SK-N-SH (cell line): ENCODE data around the gene SCN4B. TPM values are rescaled to one million over a fixed set of nuclear protein-coding genes. Genes with fewer than 3 reads are reported as not detected.
A peak's percentile ranks its signal among the peaks of the same experiment; 100 is the strongest.

Source experiments
- CTCF ChIA-PET: fragments of 300-600, 350-600 bp; formaldehyde crosslinking; extraction: SDS; loops from one replicate; lab custom pipeline; 2021; lab: Yijun Ruan, JAX
- POLR2A ChIA-PET: fragments of 350-600 bp; sonication (Branson Sonifier 250); formaldehyde crosslinking; extraction: SDS; loops from one replicate; lab custom pipeline; 2020; ENCODE audit warnings: antibody characterized with exemption, inconsistent platforms; lab: Yijun Ruan, JAX
- DNase-seq: peaks from one replicate; pipeline ENCODE4 v3.0.0; 2012
- H2AFZ ChIP-seq: fragments of 200-600 bp; sonication (generic); 2 replicates; pipeline ENCODE4 v1.8.1; 2016; ENCODE audit warnings: antibody characterized with exemption, mild to moderate bottlenecking, low read depth
- H3F3A ChIP-seq: fragments of 200-600 bp; sonication (generic); replicated peaks from 2 replicates; pipeline ENCODE3; 2016; ENCODE audit warnings: antibody characterized with exemption, mild to moderate bottlenecking; ENCODE audit not compliant: insufficient read depth
- H3K27ac ChIP-seq, 2 experiments: fragments of 200-500 bp in 1 of 2; fragments of 200-600 bp in 1 of 2; sonication (Bioruptor generic) in 1 of 2; sonication (generic), shearing (Covaris generic) in 1 of 2; 2 replicates each; pipeline versions ENCODE4 v1.5.1 to v1.6.1; 2014 to 2016; ENCODE audit warnings: low read depth in 2 of 2, inconsistent platforms in 1 of 2, low read length in 1 of 2, mild to moderate bottlenecking in 1 of 2, mixed read lengths in 1 of 2
- H3K27me3 ChIP-seq: fragments of 200-600 bp; sonication (generic), shearing (Covaris generic); 2 replicates; pipeline ENCODE4 v1.6.1; 2016; ENCODE audit warnings: mixed run types; ENCODE audit not compliant: insufficient read depth
- H3K36me3 ChIP-seq, 2 experiments: fragments of 200-500 bp in 1 of 2; fragments of 200-600 bp in 1 of 2; sonication (Bioruptor generic) in 1 of 2; sonication (generic) in 1 of 2; replicated peaks in 1 of 2; 2 replicates each; pipeline versions ENCODE3 to v1.5.1; 2014 to 2016; ENCODE audit warnings: low read length in 1 of 2, mild to moderate bottlenecking in 1 of 2; ENCODE audit not compliant: insufficient read depth in 2 of 2, control insufficient read depth in 1 of 2
- H3K4me1 ChIP-seq, 2 experiments: fragments of 200-500 bp in 1 of 2; fragments of 200-600 bp in 1 of 2; sonication (Bioruptor generic) in 1 of 2; sonication (generic), shearing (Covaris generic) in 1 of 2; 2 replicates each; pipeline versions ENCODE4 v1.5.1 to v1.6.1; 2014 to 2016; ENCODE audit warnings: low read depth in 1 of 2, low read length in 1 of 2, mixed run types in 1 of 2; ENCODE audit not compliant: insufficient read depth in 2 of 2, control insufficient read depth in 1 of 2
- H3K4me2 ChIP-seq: fragments of 200-600 bp; sonication (generic), shearing (Covaris generic); 2 replicates; pipeline ENCODE4 v1.6.1; 2017; ENCODE audit warnings: mixed run types
- H3K4me3 ChIP-seq, 2 experiments: fragments of 200-500 bp in 1 of 2; fragments of 200-600 bp in 1 of 2; sonication (Bioruptor generic) in 1 of 2; sonication (generic), shearing (Covaris generic) in 1 of 2; 2 replicates each; pipeline versions ENCODE4 v1.5.1 to v1.8.1; 2014 to 2016; ENCODE audit warnings: low read depth in 2 of 2, inconsistent platforms in 1 of 2, low read length in 1 of 2, mild to moderate bottlenecking in 1 of 2, mixed read lengths in 1 of 2, moderate library complexity in 1 of 2
- H3K79me2 ChIP-seq: fragments of 200-600 bp; sonication (generic); 2 replicates; pipeline ENCODE4 v1.8.1; 2017; ENCODE audit warnings: mild to moderate bottlenecking; ENCODE audit not compliant: insufficient read depth
- H3K9ac ChIP-seq: fragments of 200-600 bp; sonication (generic); 2 replicates; pipeline ENCODE4 v1.6.1; 2017; ENCODE audit warnings: mixed run types
- H3K9me2 ChIP-seq: fragments of 200-600 bp; sonication (generic); 2 replicates; pipeline ENCODE4 v1.6.1; 2017; ENCODE audit warnings: mixed run types
- H3K9me3 ChIP-seq: fragments of 200-600 bp; sonication (generic); 2 replicates; pipeline ENCODE4 v1.6.1; 2017; ENCODE audit warnings: mixed run types, mild to moderate bottlenecking, moderate library complexity
- H4K20me1 ChIP-seq: fragments of 200-600 bp; sonication (generic); 2 replicates; pipeline ENCODE4 v1.6.1; 2017; ENCODE audit warnings: mild to moderate bottlenecking, mixed run types; ENCODE audit not compliant: insufficient read depth
- CHD2 ChIP-seq: fragments of 150-350 bp; IDR thresholded peaks from 2 replicates; pipeline ENCODE4 v1.6.1; 2018; ENCODE audit warnings: low read length; ENCODE audit not compliant: partially characterized antibody
- CTCF ChIP-seq: fragments of 200-600 bp; sonication (generic); IDR thresholded peaks from 2 replicates; pipeline ENCODE4 v1.6.1; 2017; ENCODE audit warnings: antibody characterized with exemption, mild to moderate bottlenecking, moderate library complexity
- EZH2phosphoT487 ChIP-seq: fragments of 200-600 bp; sonication (generic); IDR thresholded peaks from 2 replicates; pipeline ENCODE4 v1.6.1; 2017; ENCODE audit warnings: low read depth, mixed run types, mild to moderate bottlenecking, antibody characterized with exemption, moderate library complexity, borderline replicate concordance
- GATA2 ChIP-seq: sonication (generic); formaldehyde crosslinking; IDR thresholded peaks from 2 replicates; pipeline ENCODE4 v1.5.0; 2020; ENCODE audit warnings: mild to moderate bottlenecking, missing genetic modification reagents
- MEF2A ChIP-seq: IDR thresholded peaks from 2 replicates; pipeline ENCODE4 v1.4.0; 2012; ENCODE audit warnings: low read depth, borderline replicate concordance
- RAD21 ChIP-seq: IDR thresholded peaks from 2 replicates; pipeline ENCODE4 v1.6.1; 2012; ENCODE audit warnings: mild to moderate bottlenecking, low read length
- RCOR1 ChIP-seq: fragments of 150-350 bp; IDR thresholded peaks from 2 replicates; pipeline ENCODE4 v1.6.1; 2017; ENCODE audit warnings: antibody characterized with exemption, low read length
- RFX5 ChIP-seq: IDR thresholded peaks from 2 replicates; pipeline ENCODE4 v1.6.1; 2012; ENCODE audit warnings: mild to moderate bottlenecking, improper control_type of control experiment, low read length
- SIN3A ChIP-seq: IDR thresholded peaks from 2 replicates; pipeline ENCODE4 v1.6.1; 2012; ENCODE audit warnings: low read depth, mild to moderate bottlenecking, low read length, moderate library complexity, borderline replicate concordance
- SMC3 ChIP-seq: IDR thresholded peaks from 2 replicates; pipeline ENCODE4 v1.6.1; 2012; ENCODE audit warnings: low read depth, low read length, improper control_type of control experiment
- TAF1 ChIP-seq: IDR thresholded peaks from 2 replicates; pipeline ENCODE4 v1.6.1; 2012; ENCODE audit warnings: low read depth, mild to moderate bottlenecking, low read length, moderate library complexity, borderline replicate concordance
- TEAD4 ChIP-seq: IDR thresholded peaks from 2 replicates; pipeline ENCODE4 v1.4.0; 2012; ENCODE audit warnings: mild to moderate bottlenecking, borderline replicate concordance; ENCODE audit not compliant: insufficient read depth
- YY1 ChIP-seq: IDR thresholded peaks from 2 replicates; pipeline ENCODE4 v1.4.0; 2012; ENCODE audit warnings: low read depth, mild to moderate bottlenecking
- WGBS: methylation state at CpG from one replicate; pipeline ENCODE4 v1.1.6; 2017; ENCODE audit warnings: low lambda C conversion rate; 5-methylcytosine and 5-hydroxymethylcytosine counted together
- polyA plus RNA-seq, 3 experiments: library from polyadenylated mRNA; depleted of rRNA; stranded (reverse); fragments of >200 nt; gene quantifications; 2 replicates each; pipeline ENCODE4 v1.2.3, GENCODE V29; 2012
- TF ChIP-seq, protein P1 (sequence below): IDR thresholded peaks from 2 replicates; pipeline ENCODE4 v1.6.1; 2012; ENCODE audit warnings: mild to moderate bottlenecking, low read depth, low read length, moderate library complexity

SCN4B gene
- polyA plus RNA-seq, 1 of the 3 experiments (the other 2 are of a cell fraction), result 1.2 TPM

- no peaks in the 10 kb centered on the region for H3K36me3 ChIP-seq
- peak overlapping the region; percentile 94; the same call in 1 of the 2 replicates for H2AFZ ChIP-seq
- 13% methylated on average over 25 of the region's 78 CpGs for WGBS
- no peak overlapping the region for H3K27ac ChIP-seq
- peak overlapping the region; percentile 61 to 89 for H3K4me3 ChIP-seq
- H3K27me3 ChIP-seq, result peaks cover 19% of the 10 kb centered on the region; the same call in 1 of the 2 replicates
- CTCF ChIA-PET, result interaction anchor here (0.6 to 15.5 kb wide), 27 partner anchors 10 to 547 kb away, joined by 3 to 246 read pairs (median 4); no protein-coding TSS in a partner anchor
- no peak for TF ChIP-seq YY1
- peak; percentile 97 for TF ChIP-seq RAD21
- peak; percentile 91 for TF ChIP-seq SMC3
- no peak for TF ChIP-seq RCOR1
- TF ChIP-seq GATA2 (CRISPR knock-in tag), result no peak
- peak; percentile 91 for TF ChIP-seq CTCF
- H4K20me1 ChIP-seq, result no peaks in the 10 kb centered on the region
- no peaks in the 10 kb centered on the region for H3K9me3 ChIP-seq
- no peaks in the 10 kb centered on the region for H3K79me2 ChIP-seq
- H3K9me2 ChIP-seq, result no peaks in the 10 kb centered on the region
- peaks cover 0 to 4% of the 10 kb centered on the region in 2 experiments; a peak in 1 of 4 replicates for H3K4me1 ChIP-seq
- POLR2A ChIA-PET, result no interaction called here
- H3F3A ChIP-seq, result peaks cover 3% of the 10 kb centered on the region
- peak overlapping the region; percentile 98 for H3K4me2 ChIP-seq
- H3K9ac ChIP-seq, result no peak overlapping the region
- DNase-seq, result peak; percentile 95
These were observed 7.1 kb downstream of the SCN4B start for GRCh38 chr11:118145285-118146227.

DNA sequence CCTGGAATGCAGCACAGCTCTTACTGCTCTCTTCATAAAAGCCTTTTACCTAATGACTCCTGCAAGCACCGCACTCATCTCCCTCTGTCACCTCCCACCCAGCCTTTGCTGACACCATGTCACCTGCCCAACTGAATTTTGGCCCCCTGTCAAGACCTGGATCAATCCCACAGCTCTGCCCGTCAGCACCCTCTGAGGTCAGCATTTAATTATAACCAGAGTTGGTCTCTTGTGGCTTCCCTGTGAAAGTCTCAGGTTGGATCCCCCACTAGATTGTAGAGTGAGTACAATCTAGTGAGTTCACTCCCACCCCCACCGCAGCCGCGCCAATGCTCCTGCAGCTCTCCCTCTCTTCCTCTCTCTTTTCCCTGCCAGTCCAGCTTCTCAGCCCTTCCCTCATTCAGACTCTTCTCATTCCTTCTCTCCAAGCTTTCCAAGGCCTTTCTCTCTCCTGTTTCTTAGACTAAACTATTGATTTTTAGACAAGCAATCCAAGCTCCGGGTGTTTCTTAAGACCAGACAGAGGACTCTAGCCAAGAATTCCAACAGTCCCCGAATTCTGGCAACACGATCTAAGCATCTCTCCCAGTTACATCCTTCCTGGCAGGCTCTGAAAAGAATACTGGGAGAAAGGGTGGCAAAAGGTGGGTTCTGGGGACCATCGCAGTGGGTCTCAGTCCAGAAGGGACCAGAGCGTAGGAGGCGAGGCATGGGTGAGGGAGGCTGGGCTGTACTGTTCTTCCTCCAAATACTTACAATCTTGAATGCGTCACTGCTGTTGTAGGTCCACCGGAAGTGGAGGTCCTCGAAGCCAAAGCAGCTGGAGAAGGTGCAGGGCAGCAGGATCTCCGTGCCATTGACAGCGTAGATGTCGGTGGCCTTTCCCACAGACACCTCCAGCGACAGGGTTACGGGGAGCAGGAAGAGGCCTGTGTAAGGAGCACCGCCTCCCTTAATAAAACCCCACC is 8.0 kb downstream of the SCN4B start:
- no peak overlapping the region for H3K4me3 ChIP-seq
- H3K4me1 ChIP-seq, result peaks cover 0 to 4% of the 10 kb centered on the region in 2 experiments; a peak in 1 of 4 replicates
- no peak overlapping the region for H3K9ac ChIP-seq
- peaks cover 15% of the 10 kb centered on the region; the same call in 1 of the 2 replicates for H3K27me3 ChIP-seq
- H3K79me2 ChIP-seq, result no peaks in the 10 kb centered on the region
- POLR2A ChIA-PET, result no interaction called here
- no peaks in the 10 kb centered on the region for H3K9me3 ChIP-seq
- CTCF ChIA-PET, result interaction anchor here (0.6 to 15.5 kb wide), 25 partner anchors 8 to 1196 kb away, joined by 3 to 246 read pairs (median 5); partner anchors contain the start of genes SCN2B and SCN4B
- WGBS, result 29% methylated on average over 12 of the region's 20 CpGs
- no peak overlapping the region for H2AFZ ChIP-seq
- H3K36me3 ChIP-seq, result no peaks in the 10 kb centered on the region
- no peaks in the 10 kb centered on the region for H3K9me2 ChIP-seq
- no peak overlapping the region for H3K27ac ChIP-seq
- peaks cover 3% of the 10 kb centered on the region for H3F3A ChIP-seq
- no peak for DNase-seq
- peak overlapping the region; percentile 98; the same call in 1 of the 2 replicates for H3K4me2 ChIP-seq
- no peaks in the 10 kb centered on the region for H4K20me1 ChIP-seq
- TF ChIP-seq RFX5, result no peak
- no peak for TF ChIP-seq TAF1
- TF ChIP-seq MEF2A, result no peak
- TF ChIP-seq EZH2phosphoT487, result no peak
- TF ChIP-seq SIN3A, result no peak
- TF ChIP-seq CTCF, result no peak
- TF ChIP-seq, protein P1, sequence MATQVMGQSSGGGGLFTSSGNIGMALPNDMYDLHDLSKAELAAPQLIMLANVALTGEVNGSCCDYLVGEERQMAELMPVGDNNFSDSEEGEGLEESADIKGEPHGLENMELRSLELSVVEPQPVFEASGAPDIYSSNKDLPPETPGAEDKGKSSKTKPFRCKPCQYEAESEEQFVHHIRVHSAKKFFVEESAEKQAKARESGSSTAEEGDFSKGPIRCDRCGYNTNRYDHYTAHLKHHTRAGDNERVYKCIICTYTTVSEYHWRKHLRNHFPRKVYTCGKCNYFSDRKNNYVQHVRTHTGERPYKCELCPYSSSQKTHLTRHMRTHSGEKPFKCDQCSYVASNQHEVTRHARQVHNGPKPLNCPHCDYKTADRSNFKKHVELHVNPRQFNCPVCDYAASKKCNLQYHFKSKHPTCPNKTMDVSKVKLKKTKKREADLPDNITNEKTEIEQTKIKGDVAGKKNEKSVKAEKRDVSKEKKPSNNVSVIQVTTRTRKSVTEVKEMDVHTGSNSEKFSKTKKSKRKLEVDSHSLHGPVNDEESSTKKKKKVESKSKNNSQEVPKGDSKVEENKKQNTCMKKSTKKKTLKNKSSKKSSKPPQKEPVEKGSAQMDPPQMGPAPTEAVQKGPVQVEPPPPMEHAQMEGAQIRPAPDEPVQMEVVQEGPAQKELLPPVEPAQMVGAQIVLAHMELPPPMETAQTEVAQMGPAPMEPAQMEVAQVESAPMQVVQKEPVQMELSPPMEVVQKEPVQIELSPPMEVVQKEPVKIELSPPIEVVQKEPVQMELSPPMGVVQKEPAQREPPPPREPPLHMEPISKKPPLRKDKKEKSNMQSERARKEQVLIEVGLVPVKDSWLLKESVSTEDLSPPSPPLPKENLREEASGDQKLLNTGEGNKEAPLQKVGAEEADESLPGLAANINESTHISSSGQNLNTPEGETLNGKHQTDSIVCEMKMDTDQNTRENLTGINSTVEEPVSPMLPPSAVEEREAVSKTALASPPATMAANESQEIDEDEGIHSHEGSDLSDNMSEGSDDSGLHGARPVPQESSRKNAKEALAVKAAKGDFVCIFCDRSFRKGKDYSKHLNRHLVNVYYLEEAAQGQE, result no peak
- no peak for TF ChIP-seq CHD2
- TF ChIP-seq TEAD4, result no peak
